Measurements from ENCODE around the gene PSME2. TPM values are rescaled to one million over a fixed set of nuclear protein-coding genes. Genes with fewer than 3 reads are reported as not detected.

The PSME2 gene
- total and polyA plus RNA-seq, 9 of the 15 experiments (the other 6 are each of a cell fraction or from before 2014, with no cell fraction given): 111 to 579 (median 159) TPM

DNA sequence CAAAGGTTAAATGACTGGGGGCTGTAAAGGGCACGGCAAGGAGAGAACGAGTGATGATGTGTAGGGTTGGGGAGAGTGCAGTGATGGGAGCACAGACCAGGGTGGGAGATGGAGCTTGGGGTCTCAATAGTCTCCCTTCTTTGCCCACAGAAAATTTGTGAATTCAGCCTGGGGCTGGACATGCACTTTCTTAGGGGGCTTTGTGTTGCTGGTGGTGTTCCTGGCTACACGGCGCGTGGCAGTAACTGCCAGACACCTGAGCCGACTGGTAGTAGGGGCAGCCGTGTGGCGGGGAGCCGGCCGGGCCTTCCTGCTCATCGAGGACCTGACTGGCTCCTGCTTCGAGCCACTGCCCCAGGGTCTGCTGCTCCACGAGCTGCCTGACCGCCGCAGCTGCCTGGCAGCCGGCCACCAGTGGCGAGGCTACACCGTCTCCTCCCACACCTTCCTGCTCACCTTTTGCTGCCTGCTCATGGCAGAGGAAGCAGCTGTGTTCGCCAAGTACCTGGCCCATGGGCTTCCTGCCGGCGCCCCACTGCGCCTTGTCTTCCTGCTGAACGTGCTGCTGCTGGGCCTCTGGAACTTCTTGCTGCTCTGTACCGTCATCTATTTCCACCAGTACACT lies 14.2 kb downstream of the PSME2 start:
- peaks cover 4% of the 10 kb centered on the region; the same call in 2 of the 3 replicates for H3K79me2 ChIP-seq (ENCODE audit: control insufficient read depth, insufficient read depth, low read length)
- DNase-seq (ENCODE audit: extremely low read depth in 1 of 4, low spot score in 3 of 4) (no peak), FAIRE-seq (no peak), ATAC-seq (no peak)
- H3K9me3 ChIP-seq (replicated peaks; ENCODE audit: control insufficient read depth, insufficient read depth, low read depth, low read length): no peaks in the 10 kb centered on the region
- H2AFZ ChIP-seq (ENCODE audit: low read depth, low read length): no peak overlapping the region
- no peaks in the 10 kb centered on the region for H4K20me1 ChIP-seq (replicated peaks; ENCODE audit: control insufficient read depth, insufficient read depth, low read length)
- H3K27ac ChIP-seq (ENCODE audit: extremely low read depth, low read depth, low read length): no peak overlapping the region
- peak overlapping the region in 1 of 2 experiments; percentile 76; a peak in 1 of 4 replicates for H3K9ac ChIP-seq (ENCODE audit: insufficient read depth in 1 of 2, low read depth in 2 of 2, low read length in 2 of 2)
- POLR2A ChIA-PET: interaction anchor here (0.6 to 0.7 kb wide), 3 partner anchors 29 to 193 kb away, joined by 3 to 4 read pairs (median 4); no protein-coding TSS in a partner anchor
- intact Hi-C loops (cut with micrococcal nuclease) (no loop called here), in situ Hi-C loops (cut with MboI) (no loop called here)
- H3K9me1 ChIP-seq (ENCODE audit: control insufficient read depth, insufficient read depth, low read length): no peaks in the 10 kb centered on the region
- no peaks in the 10 kb centered on the region for H3K36me3 ChIP-seq (ENCODE audit: control insufficient read depth, insufficient read depth, low read length)
- H3K4me2 ChIP-seq (ENCODE audit: insufficient read depth, low read length): no peak overlapping the region
- CTCF ChIA-PET (ENCODE audit: low intra/inter-chr PET ratio): no interaction called here
- H3K4me3 ChIP-seq: no peak overlapping the region
- WGBS (ENCODE audit: insufficient coverage, low coverage, missing lambda C conversion rate): 79% methylated on average over 13 of the region's 24 CpGs
- no peaks in the 10 kb centered on the region for H3K27me3 ChIP-seq (ENCODE audit: control insufficient read depth in 2 of 2, insufficient read depth in 2 of 2, low read length in 2 of 2)
- no TSS peak for BruUV-seq (replicated peaks)
- TF ChIP-seq ZFP30 (CRISPR knock-in tag; IDR thresholded peaks at IDR 0.05; ENCODE audit: borderline replicate concordance) (no peak), NFE2 (IDR thresholded peaks at IDR 0.05; ENCODE audit: low read depth) (no peak)
- TF ChIP-seq, protein P1, sequence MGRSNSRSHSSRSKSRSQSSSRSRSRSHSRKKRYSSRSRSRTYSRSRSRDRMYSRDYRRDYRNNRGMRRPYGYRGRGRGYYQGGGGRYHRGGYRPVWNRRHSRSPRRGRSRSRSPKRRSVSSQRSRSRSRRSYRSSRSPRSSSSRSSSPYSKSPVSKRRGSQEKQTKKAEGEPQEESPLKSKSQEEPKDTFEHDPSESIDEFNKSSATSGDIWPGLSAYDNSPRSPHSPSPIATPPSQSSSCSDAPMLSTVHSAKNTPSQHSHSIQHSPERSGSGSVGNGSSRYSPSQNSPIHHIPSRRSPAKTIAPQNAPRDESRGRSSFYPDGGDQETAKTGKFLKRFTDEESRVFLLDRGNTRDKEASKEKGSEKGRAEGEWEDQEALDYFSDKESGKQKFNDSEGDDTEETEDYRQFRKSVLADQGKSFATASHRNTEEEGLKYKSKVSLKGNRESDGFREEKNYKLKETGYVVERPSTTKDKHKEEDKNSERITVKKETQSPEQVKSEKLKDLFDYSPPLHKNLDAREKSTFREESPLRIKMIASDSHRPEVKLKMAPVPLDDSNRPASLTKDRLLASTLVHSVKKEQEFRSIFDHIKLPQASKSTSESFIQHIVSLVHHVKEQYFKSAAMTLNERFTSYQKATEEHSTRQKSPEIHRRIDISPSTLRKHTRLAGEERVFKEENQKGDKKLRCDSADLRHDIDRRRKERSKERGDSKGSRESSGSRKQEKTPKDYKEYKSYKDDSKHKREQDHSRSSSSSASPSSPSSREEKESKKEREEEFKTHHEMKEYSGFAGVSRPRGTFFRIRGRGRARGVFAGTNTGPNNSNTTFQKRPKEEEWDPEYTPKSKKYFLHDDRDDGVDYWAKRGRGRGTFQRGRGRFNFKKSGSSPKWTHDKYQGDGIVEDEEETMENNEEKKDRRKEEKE (IDR thresholded peaks at IDR 0.05; ENCODE audit: borderline replicate concordance in 1 of 2, control insufficient read depth in 1 of 2, low read depth in 2 of 2, low read length in 1 of 2): no peak
- peaks cover 7 to 29% of the 10 kb centered on the region in 2 experiments; a peak in 4 of 5 replicates for H3K4me1 ChIP-seq (replicated peaks in 1 of 2; ENCODE audit: control insufficient read depth in 2 of 2, insufficient read depth in 2 of 2, low read length in 2 of 2)

All from K562 (cell line).